T47D (cell line): Measurements from ENCODE around the gene COL9A3.

Source experiments
- DNase-seq, 2 experiments: peaks; one replicate each; pipeline versions ENCODE4 v3.0.0 to v3.0.0-alpha.2; 2011 to 2012; ENCODE audit warnings: low read depth in 1 of 2, low spot score in 1 of 2
- JUND ChIP-seq: IDR thresholded peaks from 2 replicates; pipeline ENCODE4 v1.6.1; 2012; ENCODE audit warnings: low read depth
- in situ Hi-C: cut with HindIII; loops from 2 replicates; pipeline ENCODE4 v1.10.0; 2016; ENCODE audit warnings: low sequenced_read_pairs, low pct_unique_long_range_greater_than_20kb

COL9A3 gene

DNA sequence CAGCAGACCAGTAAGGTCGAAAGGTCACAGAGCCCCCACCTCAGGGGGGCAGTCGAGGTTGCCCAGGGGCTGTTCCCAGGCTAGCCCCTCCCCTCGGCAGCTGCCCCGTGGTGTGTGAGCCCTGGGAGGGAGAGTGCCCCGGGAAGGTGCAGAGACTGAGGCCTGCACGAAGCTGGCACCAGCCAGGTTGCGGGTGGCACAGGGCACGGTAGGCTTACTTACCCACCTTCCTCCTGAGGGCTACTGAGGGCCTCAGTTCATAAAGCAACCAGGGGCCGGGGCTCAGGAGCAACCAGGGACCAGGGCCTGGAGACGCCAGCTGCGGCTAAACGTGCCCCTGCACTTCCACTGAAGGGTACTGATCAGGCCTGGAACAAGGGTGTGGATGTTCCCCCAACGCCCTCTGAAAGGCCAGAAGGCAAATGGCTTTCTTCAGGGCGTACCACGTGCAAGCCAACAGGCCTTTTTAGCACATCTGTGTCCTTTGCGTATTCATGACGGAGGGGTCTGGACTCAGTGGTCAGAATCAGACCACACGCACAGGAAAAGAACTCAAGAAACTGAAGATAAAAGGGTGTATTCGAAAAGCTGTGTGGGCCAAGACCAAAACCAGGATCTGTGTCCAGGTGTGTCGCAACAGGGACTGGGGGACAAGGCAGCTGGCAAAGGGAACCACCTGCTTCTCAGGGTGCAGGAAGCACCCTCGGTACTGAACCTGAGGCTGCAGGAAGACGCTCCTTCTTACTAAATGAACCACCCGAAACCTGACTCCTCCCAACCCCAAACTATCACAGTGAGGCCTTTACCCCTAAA, 69.3 kb downstream of the COL9A3 start:
- no peak for DNase-seq
- in situ Hi-C loops, result no loop called here
- no peak for TF ChIP-seq JUND

DNA sequence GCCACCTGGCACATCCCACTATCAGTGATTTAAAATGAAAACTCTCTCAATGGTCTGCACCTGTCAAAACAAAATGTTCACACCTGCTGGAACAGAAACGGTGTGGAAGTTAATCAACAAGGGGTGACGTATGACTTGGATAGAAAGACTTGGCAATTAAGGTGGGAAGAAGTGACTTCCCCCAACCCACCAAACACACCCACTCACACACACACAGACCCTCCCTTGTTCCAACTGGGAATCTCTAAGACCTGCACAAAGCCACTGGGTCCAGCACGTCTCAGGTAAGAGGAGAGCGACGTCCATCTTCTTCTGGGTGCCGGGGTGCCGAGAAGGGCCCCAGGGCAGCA, 69.8 kb downstream of the COL9A3 start:
- no peak for TF ChIP-seq JUND
- in situ Hi-C loops, result no loop called here
- no peak for DNase-seq

DNA sequence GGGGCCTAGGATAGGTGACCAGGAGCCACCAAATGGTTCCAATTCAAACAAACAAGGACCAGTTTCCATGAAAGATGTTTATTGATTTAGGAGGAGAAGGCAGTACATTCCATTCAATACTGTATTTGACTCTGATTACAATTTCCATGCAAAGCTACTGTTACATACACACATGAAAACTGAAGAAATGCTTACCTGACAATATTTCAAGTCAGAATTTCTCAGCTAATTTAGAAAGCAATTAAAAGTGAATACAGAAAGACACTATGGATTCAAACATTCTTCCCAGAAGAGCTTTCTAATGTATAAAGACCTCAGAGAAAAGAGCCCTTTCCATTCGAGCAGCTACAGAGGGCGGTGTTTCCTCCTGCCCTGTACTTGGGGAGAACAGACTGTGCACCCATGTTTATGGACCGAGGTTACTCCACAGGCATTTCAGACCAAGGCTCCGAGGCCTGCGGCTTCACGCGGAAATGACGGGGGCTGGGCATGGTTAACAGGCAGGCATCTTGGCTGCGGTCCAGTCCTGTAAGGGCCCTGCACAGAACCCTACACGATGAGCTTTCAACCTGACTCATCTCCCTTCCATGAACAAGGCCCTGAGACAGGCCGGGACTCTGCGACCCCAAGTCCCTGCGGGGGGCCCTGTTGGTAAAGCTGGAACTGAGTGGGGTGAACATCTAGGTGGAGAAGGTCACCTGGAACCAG, 70.5 kb downstream of the COL9A3 start:
- no peak for DNase-seq
- TF ChIP-seq JUND, result no peak
- in situ Hi-C loops, result no loop called here

DNA sequence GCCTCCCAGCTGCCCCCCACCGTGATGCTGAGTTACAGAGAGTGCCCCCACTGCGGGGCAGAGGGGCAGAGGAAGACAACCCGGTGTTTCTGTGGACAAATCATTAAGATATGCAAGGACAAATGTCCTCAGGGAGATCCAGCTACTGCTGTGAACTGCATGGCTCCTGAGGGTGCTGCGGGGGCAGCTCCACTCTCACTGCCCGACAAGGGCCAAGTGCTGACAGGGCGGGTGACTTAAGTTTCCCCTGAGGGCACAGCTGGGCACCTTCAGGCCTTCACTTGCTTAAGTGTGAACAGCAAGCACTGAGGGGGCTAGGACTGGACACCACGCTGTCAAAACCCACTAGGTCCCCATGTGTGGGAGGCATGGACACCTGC, 71.0 kb downstream of the COL9A3 start:
- no peak for TF ChIP-seq JUND
- in situ Hi-C loops, result no loop called here
- DNase-seq, result no peak

DNA sequence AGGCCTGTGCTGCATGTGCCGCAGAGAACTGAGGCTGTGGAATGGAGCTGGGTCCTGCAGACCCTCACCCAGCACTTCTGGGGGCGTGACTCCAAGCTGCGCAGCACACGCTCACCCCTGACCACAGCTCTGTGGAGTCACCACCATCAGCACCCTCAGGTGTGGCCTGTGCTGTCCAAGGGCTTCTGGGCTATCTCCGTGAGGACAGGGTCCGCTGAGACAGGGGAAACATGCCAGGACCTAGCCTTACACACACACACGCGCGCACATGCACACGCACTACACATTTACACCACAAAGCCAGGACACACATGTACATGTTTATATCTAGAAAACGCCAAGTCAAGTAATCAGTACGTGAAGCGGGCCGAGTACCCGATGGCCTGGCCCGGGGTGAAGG, 71.6 kb downstream of the COL9A3 start:
- TF ChIP-seq JUND, result no peak
- in situ Hi-C loops, result no loop called here
- no peak for DNase-seq

DNA sequence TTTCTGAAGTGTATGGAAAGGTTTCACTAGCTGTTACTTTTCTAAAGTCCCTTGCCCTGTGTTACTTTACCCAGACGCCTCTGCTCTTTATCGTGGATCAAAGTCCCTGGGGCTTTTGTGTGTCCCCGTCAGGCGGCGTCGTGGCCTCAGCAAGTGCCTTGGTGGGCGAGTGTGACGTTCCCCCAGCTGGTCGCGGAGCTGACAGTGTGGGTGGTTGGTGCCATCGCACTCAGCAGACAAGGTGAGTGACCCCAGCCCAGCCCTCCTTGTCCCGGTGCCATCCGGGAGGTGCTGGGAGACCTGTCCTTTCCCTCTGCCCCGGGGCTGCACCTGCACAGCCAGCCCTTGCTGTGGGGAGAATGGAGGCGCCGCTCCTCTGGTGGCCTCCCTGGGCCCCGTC, 72.1 kb downstream of the COL9A3 start:
- TF ChIP-seq JUND, result no peak
- DNase-seq, result no peak
- in situ Hi-C loops, result no loop called here

DNA sequence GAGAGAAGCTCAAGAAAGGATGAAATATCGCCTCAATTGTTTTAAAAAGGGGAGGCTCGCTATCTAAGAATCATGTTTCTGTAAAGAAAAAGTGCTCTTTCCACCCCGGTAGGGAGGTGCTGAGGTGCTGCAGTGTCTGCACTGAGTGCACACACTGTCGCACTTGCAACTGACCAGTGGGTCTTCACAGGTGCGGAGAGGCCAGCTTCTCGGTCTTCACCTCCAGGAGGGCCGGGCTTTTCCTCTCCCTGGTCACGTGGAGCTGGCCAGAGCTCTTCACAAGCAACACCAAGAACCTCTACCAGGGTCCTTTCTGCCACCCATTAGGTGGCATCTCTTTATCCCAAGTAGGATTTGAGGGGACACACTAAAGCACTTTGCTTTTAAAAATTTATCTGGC, 72.6 kb downstream of the COL9A3 start:
- in situ Hi-C loops, result no loop called here
- DNase-seq, result no peak
- TF ChIP-seq JUND, result no peak

DNA sequence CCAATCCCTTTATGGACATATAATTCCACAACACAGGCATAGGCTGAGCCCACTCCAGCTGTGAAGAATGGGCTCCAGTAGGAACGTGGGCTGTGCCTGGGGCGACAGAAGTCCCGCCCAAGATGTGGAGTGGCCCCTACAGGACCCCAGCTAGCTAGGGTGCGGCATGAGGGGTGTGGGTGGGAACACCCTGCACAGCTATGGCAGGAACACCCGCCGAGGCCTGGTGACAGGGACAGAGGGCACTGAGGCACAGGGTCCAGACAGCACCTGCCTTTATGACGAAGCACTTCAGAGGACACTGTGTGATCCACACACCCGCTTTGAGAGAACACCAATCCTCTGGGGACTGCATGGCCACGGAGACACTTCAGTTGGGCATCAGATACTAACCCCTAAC, 73.0 kb downstream of the COL9A3 start:
- DNase-seq, result no peak
- no peak for TF ChIP-seq JUND
- in situ Hi-C loops, result no loop called here

DNA sequence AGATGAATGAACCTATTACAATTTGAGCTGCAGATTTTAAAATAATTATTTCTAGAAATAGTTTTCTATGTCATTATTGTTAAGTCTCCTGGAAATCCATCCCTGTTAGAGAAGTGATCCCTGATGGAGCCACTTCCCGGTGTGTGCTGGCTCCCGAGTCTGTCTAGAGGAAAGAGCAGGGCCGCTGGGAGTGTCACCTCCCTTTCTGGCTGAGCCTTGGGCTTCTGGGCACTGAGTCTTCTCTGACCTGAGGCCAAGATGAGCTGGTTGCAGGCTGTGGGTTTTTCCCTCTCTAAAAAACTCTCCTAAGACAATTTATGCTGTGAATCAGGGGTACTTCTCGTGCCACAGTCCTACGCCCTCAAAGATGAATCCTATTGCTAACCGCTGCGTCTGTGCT, 73.6 kb downstream of the COL9A3 start:
- in situ Hi-C loops, result no loop called here
- TF ChIP-seq JUND, result no peak
- no peak for DNase-seq
